HG02884 (cell line): ENCODE measurements around the gene GLRB.
"Not testable (repeated sequence)": the region's sequence is repeated elsewhere in the genome, so short reads cannot be mapped to it uniquely, and the experiment has no call there.

Experiments used
- ATAC-seq: cut with Tn5 transposase; IDR thresholded peaks from one replicate; pipeline ENCODE4 v1.9.1; 2021; ENCODE audit warnings: mild to moderate bottlenecking, moderate library complexity; ENCODE audit not compliant: unreplicated experiment

Gene GLRB

DNA sequence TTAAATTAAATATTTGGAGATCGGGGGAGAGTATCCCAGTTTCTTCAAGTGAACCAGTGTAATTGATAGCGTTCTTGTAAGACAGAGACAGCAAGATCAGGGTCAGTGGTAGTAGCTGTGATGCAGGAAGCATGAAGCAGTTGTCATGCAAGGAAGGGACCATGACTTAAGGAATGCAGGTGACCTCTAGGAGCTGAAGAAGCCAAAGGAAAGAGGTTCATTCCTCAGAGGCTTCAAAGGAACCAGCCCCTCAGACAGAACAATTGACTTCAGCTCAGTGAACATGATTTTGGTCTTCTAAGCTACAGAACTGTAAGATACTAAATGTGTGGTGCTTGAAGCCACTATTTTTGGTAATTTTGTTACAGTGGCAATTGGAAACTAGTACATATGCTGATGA lies 51.6 kb downstream of the GLRB start:
- no peak for ATAC-seq

GRCh38 chr4:157128395-157128794 lies 52.4 kb downstream of the GLRB start:
- ATAC-seq = no peak

- ATAC-seq = no peak
Measured at GRCh38 chr4:157141976-157142375, 66.0 kb downstream of the GLRB start.

- no peak for ATAC-seq
Measured at GRCh38 chr4:157143369-157143768, 67.4 kb downstream of the GLRB start.

DNA sequence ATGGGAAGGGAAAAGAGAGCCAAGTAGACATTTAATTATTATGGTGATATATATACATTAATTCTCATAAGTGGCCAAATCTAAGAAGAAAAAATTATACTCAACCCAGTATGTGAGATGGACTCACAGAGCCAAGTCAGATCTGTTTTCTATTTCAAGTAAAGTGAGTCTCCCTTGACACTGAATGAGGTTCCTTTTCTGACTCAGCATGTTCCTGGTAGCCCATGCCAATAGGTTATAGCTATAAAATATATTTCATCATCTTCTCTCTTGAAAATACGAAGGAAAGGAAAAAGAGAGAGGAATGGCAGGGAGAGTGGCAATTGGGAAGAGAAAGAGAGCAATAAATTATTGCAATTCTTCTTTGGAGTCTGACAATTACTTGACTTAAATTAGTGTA lies 75.8 kb downstream of the GLRB start:
- no peak for ATAC-seq

DNA sequence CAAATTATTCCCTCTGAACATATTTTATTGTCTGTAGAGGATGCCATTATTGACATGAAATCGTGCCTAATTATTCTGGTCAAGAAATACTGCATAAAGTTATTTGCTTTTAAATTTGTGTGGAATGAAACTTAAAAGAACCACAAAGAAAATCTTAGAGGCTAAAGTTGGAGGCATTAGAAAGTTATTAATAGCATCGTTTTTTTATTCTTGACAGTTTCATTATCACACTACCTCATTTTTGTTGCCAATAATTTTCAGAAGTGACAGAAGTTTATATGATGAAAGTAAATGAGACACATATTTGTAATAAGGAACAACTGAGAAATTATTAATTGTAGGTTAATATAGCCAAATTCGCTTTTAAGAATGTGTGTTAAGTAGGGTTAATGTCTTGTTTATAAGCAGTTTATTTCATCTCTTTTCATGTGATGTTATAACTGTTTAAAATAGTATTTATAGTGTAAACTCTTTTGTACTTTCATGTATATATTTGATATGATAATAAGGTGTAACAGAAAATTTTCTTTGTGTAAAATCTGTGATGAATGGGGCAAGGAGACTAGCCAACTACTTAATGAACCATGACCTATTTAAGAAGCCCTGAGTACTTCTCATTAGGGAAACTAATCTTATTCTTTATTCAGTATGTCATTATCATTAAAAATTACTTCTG lies 90.1 kb downstream of the GLRB start:
- no peak for ATAC-seq

DNA sequence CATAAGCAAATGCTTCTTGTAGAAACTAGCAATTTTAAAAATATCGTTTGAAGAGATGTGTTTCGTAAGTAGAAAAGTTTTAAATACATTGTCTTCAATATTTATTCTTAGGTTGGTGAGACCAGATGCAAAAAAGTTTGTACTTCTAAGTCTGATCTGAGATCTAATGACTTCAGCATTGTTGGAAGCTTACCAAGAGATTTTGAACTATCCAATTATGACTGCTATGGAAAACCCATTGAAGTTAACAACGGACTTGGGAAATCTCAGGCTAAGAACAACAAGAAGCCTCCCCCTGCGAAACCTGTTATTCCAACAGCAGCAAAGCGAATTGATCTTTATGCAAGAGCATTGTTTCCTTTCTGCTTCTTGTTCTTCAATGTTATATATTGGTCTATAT lies 94.4 kb downstream of the GLRB start:
- no peak for ATAC-seq

DNA sequence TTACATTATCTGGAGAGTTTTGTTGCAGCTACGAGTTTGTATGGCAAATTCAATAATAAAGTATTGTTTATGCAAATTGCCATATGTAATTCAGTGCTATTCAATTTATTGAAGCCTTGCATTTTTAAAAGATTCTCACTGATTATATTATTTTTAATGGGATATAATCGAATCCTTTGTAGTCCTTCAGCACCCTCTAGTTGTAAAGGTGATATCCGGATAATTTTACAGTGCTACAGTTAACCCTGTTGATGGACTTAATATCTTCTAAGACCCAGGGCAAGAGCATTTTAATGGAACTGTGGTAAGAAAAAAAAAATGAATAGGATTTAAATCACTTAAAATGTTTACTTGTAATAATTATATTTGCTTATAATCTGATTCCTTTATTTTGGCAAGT lies 96.1 kb downstream of the GLRB start:
- no peak for ATAC-seq

DNA sequence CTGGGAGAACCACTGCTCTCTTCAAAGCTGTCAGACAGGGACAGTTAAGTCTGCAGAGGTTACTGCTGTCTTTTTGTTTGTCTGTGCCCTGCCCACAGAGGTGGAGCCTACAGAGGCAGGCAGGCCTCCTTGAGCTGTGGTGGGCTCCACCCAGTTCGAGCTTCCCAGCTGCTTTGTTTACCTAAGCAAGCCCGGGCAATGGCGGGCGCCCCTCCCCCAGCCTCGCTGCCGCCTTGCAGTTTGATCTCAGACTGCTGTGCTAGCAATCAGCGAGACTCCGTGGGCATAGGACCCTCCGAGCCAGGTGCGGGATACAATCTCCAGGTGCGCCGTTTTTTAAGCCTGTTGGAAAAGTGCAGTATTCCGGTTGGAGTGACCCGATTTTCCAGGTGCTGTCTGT lies 104.3 kb downstream of the GLRB start:
- not testable (repeated sequence) for ATAC-seq

GRCh38 chr4:157184300-157184699 lies 108.3 kb downstream of the GLRB start:
- ATAC-seq = no peak

DNA sequence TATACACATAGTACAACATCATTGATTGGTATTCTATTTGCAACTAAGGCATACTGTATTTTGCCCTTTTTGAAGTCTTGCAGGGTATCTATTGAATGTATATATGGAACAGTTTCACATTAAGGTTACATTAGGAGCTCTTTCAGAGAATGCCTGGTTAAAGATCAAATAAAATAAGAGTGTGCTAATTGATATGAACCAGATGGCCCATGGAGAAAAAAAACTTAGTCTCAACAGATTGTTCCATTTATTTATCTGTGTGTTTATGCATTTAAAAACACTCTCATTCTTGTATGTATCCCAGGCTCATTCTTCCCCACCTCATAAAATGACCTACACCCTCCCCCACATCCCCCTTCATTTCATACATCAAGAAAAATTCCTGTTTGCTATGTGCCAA lies 109.4 kb downstream of the GLRB start:
- no peak for ATAC-seq

DNA sequence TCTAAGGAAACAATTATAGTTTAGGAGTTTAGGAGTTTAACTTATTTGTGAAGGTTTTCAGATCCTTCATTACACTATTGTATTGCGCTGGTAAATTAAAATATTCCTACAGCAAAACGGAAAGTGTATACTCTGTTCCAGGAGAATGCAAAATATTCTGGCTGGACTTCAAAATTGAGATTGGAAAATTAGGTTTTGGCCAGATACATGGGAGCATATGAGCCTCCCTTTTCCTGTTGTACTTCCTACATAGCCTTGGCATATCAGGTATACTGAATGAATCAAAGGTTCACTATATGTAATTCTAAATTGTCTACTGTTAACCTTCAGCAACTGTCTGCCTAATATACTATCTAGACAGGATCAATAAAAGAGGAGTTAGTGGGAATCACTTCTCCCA lies 119.4 kb downstream of the GLRB start:
- ATAC-seq = no peak

GRCh38 chr4:157196046-157196445 lies 120.1 kb downstream of the GLRB start:
- ATAC-seq = no peak

- peak; percentile 74 for ATAC-seq
Measured at GRCh38 chr4:157204634-157205244, 128.8 kb downstream of the GLRB start.

DNA sequence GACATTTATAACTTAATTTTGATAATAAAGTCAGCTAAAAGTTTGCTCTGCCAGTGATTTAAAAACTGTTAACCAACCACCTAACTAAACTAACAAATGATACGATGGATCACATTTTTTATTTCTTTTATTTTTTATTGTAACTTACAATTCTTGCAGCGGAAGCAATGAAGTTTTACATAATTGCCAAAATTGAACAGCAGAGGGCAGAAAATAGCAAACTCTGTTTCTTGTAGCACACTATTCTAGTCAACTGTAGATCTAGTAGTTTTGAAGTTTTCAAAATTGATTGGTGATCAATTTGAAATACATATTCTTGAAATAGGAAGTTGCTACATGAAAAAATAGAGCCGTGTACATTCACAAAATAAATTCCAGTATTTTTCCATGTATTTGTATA lies 141.8 kb downstream of the GLRB start:
- no peak for ATAC-seq

DNA sequence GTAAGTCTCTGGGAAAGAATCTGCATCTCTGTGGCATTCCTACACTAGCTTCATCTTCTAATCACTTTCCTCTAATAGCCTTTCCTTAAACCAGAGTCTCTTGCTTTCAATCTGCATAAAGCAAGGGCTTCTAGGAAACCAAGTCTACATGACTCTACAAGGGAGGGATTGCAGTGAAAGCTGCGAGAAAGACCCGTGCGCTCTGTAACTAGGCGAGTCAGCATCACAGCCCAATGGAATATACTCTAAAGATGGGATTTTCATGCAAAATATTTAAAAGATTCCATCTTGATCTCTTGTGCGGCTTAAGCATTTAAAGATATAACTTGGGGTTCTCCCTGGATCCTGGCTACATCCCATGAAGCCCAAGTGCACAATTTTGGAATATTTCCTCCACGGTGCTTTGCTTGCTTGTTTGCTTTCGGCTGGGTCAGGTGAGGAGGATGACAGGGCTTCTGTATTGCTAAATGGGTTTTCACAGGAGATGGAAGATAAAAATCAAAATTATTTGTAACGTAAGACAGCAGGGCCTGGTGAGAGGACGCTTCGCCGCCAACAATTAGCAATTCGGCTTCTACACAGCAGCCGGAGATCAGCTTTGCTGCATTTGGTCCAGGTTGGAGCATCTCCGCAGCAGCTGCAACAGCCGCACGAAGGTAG lies 143.9 kb downstream of the GLRB start:
- ATAC-seq = no peak

- no peak for ATAC-seq
Measured at GRCh38 chr4:157220371-157220881, 144.5 kb downstream of the GLRB start, which contains the start of gene GRIA2. GRIA2 (plus strand) TSS chr4:157220728; CDS start chr4:157221043, 315 bp downstream.

DNA sequence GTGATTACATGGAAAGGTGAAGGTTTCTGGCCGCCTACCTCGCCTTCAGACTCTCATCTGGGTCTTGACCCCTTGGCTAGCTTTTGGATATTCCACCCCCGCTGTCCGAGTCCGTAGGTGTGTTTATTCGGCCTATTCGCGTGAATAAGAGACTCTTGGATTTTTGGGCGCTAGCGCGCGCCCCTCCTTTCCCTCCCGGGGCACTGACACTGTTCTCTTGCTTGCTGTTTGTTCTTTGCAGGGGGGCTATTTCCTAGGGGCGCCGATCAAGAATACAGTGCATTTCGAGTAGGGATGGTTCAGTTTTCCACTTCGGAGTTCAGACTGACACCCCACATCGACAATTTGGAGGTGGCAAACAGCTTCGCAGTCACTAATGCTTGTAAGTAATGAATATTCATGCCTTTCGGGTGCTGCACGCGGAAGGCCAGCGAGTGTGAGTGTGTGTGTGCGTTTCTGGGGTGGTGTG lies 145.5 kb downstream of the GLRB start:
- ATAC-seq = no peak
